Osteoblast (primary cell): Measurements from ENCODE around the gene NEUROD2. TPM values are rescaled to one million over a fixed set of nuclear protein-coding genes. Genes with fewer than 3 reads are reported as not detected.

ENCODE experiments used
- DNase-seq: peaks from one replicate; pipeline ENCODE4 v3.0.0; 2011; ENCODE audit warnings: low spot score, mixed read lengths; ENCODE audit not compliant: insufficient read length; ENCODE audit errors: missing footprints
- H2AFZ ChIP-seq: 2 replicates; pipeline ENCODE4 v1.6.0; 2011; ENCODE audit warnings: mild to moderate bottlenecking, low read length
- H3K27ac ChIP-seq: 2 replicates; pipeline ENCODE4 v1.5.1; 2011; ENCODE audit warnings: mild to moderate bottlenecking, low read depth, low read length, moderate library complexity
- H3K27me3 ChIP-seq: 2 replicates; pipeline ENCODE4 v1.6.0; 2012; ENCODE audit warnings: mild to moderate bottlenecking, control low read depth, inconsistent platforms, low read length, moderate library complexity; ENCODE audit not compliant: insufficient read depth
- H3K36me3 ChIP-seq: 2 replicates; pipeline ENCODE4 v1.5.1; 2011; ENCODE audit warnings: mild to moderate bottlenecking, low read length, control low read depth, moderate library complexity; ENCODE audit not compliant: insufficient read depth
- H3K4me1 ChIP-seq: 2 replicates; pipeline ENCODE4 v1.5.1; 2011; ENCODE audit warnings: mild to moderate bottlenecking, low read length, control low read depth, moderate library complexity; ENCODE audit not compliant: insufficient read depth
- H3K4me2 ChIP-seq: 2 replicates; pipeline ENCODE4 v1.6.0; 2011; ENCODE audit warnings: mild to moderate bottlenecking, low read length; ENCODE audit not compliant: insufficient read depth
- H3K4me3 ChIP-seq: fragments of 200-600 bp; sonication (generic); 3 replicates; pipeline ENCODE4 v1.5.1; 2012; ENCODE audit warnings: mild to moderate bottlenecking, low read length, inconsistent platforms; ENCODE audit not compliant: insufficient read depth
- H3K79me2 ChIP-seq: 2 replicates; pipeline ENCODE4 v1.6.0; 2012; ENCODE audit warnings: mild to moderate bottlenecking, low read length, control low read depth, inconsistent platforms; ENCODE audit not compliant: insufficient read depth
- H3K9me3 ChIP-seq: 2 replicates; pipeline ENCODE4 v1.5.1; 2011; ENCODE audit warnings: low read depth, low read length, control low read depth
- H4K20me1 ChIP-seq: 2 replicates; pipeline ENCODE4 v1.6.0; 2012; ENCODE audit warnings: mild to moderate bottlenecking, low read length, control low read depth; ENCODE audit not compliant: insufficient read depth
- CTCF ChIP-seq: IDR thresholded peaks from 2 replicates; pipeline ENCODE4 v1.5.1; 2011; ENCODE audit warnings: mild to moderate bottlenecking, low read depth, low read length, moderate library complexity; ENCODE audit errors: extremely low read depth
- total RNA-seq: library from RNA; depleted of rRNA; stranded (reverse); fragments of >200 nt; gene quantifications from 2 replicates; pipeline ENCODE4 v1.2.3, GENCODE V29; 2012

The NEUROD2 gene
- total RNA-seq, 1 donor = not detected

- Histone ChIP-seq H4K20me1 (peaks cover 48% of the 10 kb centered on the region), H2AFZ (no peak overlapping the region), H3K27ac (no peak overlapping the region), H3K27me3 (no peaks in the 10 kb centered on the region), H3K9me3 (no peaks in the 10 kb centered on the region), H3K79me2 (peaks cover 45% of the 10 kb centered on the region), H3K4me3 (no peak overlapping the region), H3K4me1 (no peaks in the 10 kb centered on the region), H3K36me3 (no peaks in the 10 kb centered on the region), H3K4me2 (no peak overlapping the region)
- DNase-seq = no peak
- no peak for TF ChIP-seq CTCF
Observed at GRCh38 chr17:39648616-39649366, 41.1 kb upstream of the NEUROD2 start.

- H2AFZ ChIP-seq = no peak overlapping the region
- H3K9me3 ChIP-seq = no peaks in the 10 kb centered on the region
- peaks cover 56% of the 10 kb centered on the region for H3K79me2 ChIP-seq
- no peak for TF ChIP-seq CTCF
- no peak overlapping the region for H3K4me2 ChIP-seq
- peaks cover 4% of the 10 kb centered on the region for H3K4me1 ChIP-seq
- no peak overlapping the region for H3K27ac ChIP-seq
- no peaks in the 10 kb centered on the region for H3K27me3 ChIP-seq
- no peaks in the 10 kb centered on the region for H3K36me3 ChIP-seq
- no peak overlapping the region for H3K4me3 ChIP-seq
- no peak for DNase-seq
- H4K20me1 ChIP-seq = peaks cover 50% of the 10 kb centered on the region
Observed at GRCh38 chr17:39647256-39647655, 39.5 kb upstream of the NEUROD2 start.

GRCh38 chr17:39643271-39643670, 35.6 kb upstream of the NEUROD2 start:
- H3K9me3 ChIP-seq = no peaks in the 10 kb centered on the region
- no peak for DNase-seq
- H3K4me2 ChIP-seq = no peak overlapping the region
- no peaks in the 10 kb centered on the region for H3K27me3 ChIP-seq
- no peak overlapping the region for H3K27ac ChIP-seq
- H3K4me1 ChIP-seq = peaks cover 12% of the 10 kb centered on the region
- no peak for TF ChIP-seq CTCF
- peaks cover 66% of the 10 kb centered on the region for H4K20me1 ChIP-seq
- H2AFZ ChIP-seq = no peak overlapping the region
- no peak overlapping the region for H3K4me3 ChIP-seq
- peaks cover 83% of the 10 kb centered on the region for H3K79me2 ChIP-seq
- no peaks in the 10 kb centered on the region for H3K36me3 ChIP-seq

GRCh38 chr17:39642291-39643074, 34.8 kb upstream of the NEUROD2 start:
- no peak overlapping the region for H3K27ac ChIP-seq
- no peaks in the 10 kb centered on the region for H3K36me3 ChIP-seq
- TF ChIP-seq CTCF = no peak
- H4K20me1 ChIP-seq = peaks cover 62% of the 10 kb centered on the region
- no peak overlapping the region for H3K4me3 ChIP-seq
- peaks cover 20% of the 10 kb centered on the region for H3K4me1 ChIP-seq
- no peaks in the 10 kb centered on the region for H3K27me3 ChIP-seq
- DNase-seq = no peak
- peaks cover 90% of the 10 kb centered on the region for H3K79me2 ChIP-seq
- no peak overlapping the region for H2AFZ ChIP-seq
- H3K4me2 ChIP-seq = no peak overlapping the region
- H3K9me3 ChIP-seq = no peaks in the 10 kb centered on the region
